DND-41 (cell line): ENCODE data around the gene MUC5B.

Experiments
- EZH2 ChIP-seq: IDR thresholded peaks from 3 replicates; pipeline ENCODE4 v1.6.1; 2012; ENCODE audit warnings: borderline replicate concordance, low read depth, mild to moderate bottlenecking, moderate library complexity, low read length, inconsistent platforms; ENCODE audit not compliant: severe bottlenecking
- TF ChIP-seq, protein P1 (sequence below): IDR thresholded peaks from 2 replicates; pipeline ENCODE4 v1.5.1; 2012; ENCODE audit warnings: borderline replicate concordance, low read length, moderate library complexity, mild to moderate bottlenecking; ENCODE audit not compliant: poor library complexity, severe bottlenecking; ENCODE audit errors: extremely low read depth

DNA sequence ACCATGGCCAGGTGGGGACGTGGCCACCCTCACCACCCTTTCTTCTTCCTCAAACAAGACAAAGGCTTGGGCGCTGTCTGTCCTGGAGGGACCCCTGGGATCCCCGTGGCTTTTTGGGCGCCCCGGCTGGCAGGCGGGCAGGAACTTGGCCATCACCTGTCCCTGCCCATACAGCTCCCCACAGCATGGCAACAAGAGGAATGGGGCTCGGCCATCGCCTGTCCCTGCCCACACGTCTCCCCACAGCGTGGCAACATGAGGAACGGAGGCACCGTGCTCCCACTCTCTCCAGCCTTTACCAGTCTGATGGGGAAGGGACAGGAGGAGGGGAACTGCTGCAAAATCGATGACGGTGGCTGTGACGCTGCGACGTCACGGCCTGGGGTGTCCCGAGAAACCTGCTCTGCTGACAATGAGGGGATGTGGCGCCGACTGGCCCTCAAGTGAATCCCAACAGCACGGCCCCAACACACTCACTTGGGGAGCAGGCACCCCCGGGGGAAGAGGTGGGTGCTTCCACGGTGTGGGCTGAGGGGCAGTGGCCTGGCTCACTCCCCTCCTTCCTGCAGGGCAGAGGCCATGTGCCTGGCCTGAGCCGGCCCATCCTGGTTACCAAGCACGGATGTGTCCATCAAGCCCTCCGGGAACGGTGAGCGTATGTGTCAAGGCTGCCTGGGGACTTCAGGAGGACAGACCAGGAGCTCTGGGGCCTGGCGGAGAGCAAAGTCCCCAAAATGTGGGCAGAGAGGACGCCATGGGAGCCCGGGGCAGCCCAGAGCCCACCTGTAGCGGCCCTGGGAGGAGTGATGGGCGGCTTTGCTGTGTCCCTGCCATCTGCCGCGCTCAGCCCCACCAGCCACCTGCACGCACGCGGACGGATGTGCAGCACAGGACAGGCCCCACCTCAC is 56.2 kb downstream of the MUC5B start:
- TF ChIP-seq, protein P1, sequence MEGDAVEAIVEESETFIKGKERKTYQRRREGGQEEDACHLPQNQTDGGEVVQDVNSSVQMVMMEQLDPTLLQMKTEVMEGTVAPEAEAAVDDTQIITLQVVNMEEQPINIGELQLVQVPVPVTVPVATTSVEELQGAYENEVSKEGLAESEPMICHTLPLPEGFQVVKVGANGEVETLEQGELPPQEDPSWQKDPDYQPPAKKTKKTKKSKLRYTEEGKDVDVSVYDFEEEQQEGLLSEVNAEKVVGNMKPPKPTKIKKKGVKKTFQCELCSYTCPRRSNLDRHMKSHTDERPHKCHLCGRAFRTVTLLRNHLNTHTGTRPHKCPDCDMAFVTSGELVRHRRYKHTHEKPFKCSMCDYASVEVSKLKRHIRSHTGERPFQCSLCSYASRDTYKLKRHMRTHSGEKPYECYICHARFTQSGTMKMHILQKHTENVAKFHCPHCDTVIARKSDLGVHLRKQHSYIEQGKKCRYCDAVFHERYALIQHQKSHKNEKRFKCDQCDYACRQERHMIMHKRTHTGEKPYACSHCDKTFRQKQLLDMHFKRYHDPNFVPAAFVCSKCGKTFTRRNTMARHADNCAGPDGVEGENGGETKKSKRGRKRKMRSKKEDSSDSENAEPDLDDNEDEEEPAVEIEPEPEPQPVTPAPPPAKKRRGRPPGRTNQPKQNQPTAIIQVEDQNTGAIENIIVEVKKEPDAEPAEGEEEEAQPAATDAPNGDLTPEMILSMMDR: no peak
- no peak for TF ChIP-seq EZH2
